ENCODE measurements around the gene ROM1.

- no peak for TF ChIP-seq POLR2A (IDR thresholded peaks at IDR 0.05)
- TF ChIP-seq, protein P1, sequence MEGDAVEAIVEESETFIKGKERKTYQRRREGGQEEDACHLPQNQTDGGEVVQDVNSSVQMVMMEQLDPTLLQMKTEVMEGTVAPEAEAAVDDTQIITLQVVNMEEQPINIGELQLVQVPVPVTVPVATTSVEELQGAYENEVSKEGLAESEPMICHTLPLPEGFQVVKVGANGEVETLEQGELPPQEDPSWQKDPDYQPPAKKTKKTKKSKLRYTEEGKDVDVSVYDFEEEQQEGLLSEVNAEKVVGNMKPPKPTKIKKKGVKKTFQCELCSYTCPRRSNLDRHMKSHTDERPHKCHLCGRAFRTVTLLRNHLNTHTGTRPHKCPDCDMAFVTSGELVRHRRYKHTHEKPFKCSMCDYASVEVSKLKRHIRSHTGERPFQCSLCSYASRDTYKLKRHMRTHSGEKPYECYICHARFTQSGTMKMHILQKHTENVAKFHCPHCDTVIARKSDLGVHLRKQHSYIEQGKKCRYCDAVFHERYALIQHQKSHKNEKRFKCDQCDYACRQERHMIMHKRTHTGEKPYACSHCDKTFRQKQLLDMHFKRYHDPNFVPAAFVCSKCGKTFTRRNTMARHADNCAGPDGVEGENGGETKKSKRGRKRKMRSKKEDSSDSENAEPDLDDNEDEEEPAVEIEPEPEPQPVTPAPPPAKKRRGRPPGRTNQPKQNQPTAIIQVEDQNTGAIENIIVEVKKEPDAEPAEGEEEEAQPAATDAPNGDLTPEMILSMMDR (IDR thresholded peaks at IDR 0.05) = no peak
Observed at GRCh38 chr11:62603072-62603408, 10.0 kb upstream of the ROM1 start.
